Panc1 (cell line): ENCODE measurements around the gene IGF1R. TPM values are rescaled to one million over a fixed set of nuclear protein-coding genes. Genes with fewer than 3 reads are reported as not detected.

Experiments used
- ATAC-seq: fragments of 200-7000 bp; cut with Tn5 transposase; 2 replicates; pipeline ENCODE4 v1.9.1; 2020; ENCODE audit warnings: mild to moderate bottlenecking, moderate library complexity
- BruUV-seq: library from RNA; stranded (reverse); fragments of 400-500 nt; replicated peaks from 2 replicates; lab custom pipeline; 2021; lab: Mats Ljungman, UMichigan
- CTCF ChIA-PET: fragments of 300-600 bp; sonication (Branson Sonifier 250); formaldehyde crosslinking; loops from one replicate; lab custom pipeline; 2022; ENCODE audit warnings: antibody characterized with exemption; lab: Charles Lee
- POLR2A ChIA-PET: fragments of 300-600 bp; sonication (Branson Sonifier 250); formaldehyde crosslinking; loops from one replicate; lab custom pipeline; 2022; ENCODE audit warnings: antibody characterized with exemption; lab: Charles Lee
- DNase-seq: peaks from one replicate; pipeline ENCODE4 v3.0.0-alpha.2; 2010; ENCODE audit warnings: low read depth, low spot score
- H3K27ac ChIP-seq: 2 replicates; pipeline ENCODE4 v1.5.1; 2011; ENCODE audit warnings: mild to moderate bottlenecking, low read length, inconsistent platforms
- H3K27me3 ChIP-seq: fragments of 200-500 bp; sonication (Bioruptor generic); 2 replicates; pipeline ENCODE4 v1.6.0; 2014; ENCODE audit warnings: low read length, inconsistent platforms; ENCODE audit not compliant: control insufficient read depth, insufficient read depth
- H3K36me3 ChIP-seq: fragments of 200-500 bp; sonication (Bioruptor generic); 2 replicates; pipeline ENCODE4 v1.5.1; 2014; ENCODE audit warnings: inconsistent platforms, mild to moderate bottlenecking, low read length, moderate library complexity; ENCODE audit not compliant: control insufficient read depth, insufficient read depth
- H3K4me1 ChIP-seq: 2 replicates; pipeline ENCODE4 v1.5.1; 2011; ENCODE audit warnings: inconsistent platforms, mild to moderate bottlenecking, low read length, moderate library complexity; ENCODE audit not compliant: control insufficient read depth, insufficient read depth
- H3K4me3 ChIP-seq, 2 experiments: 2 replicates each; pipeline ENCODE4 v1.5.1; 2011 to 2012; ENCODE audit warnings: low read depth in 2 of 2, low read length in 2 of 2, mild to moderate bottlenecking in 2 of 2, inconsistent platforms in 1 of 2, moderate library complexity in 1 of 2
- H3K9me3 ChIP-seq: fragments of 200-500 bp; sonication (Bioruptor generic); 2 replicates; pipeline ENCODE4 v1.5.1; 2014; ENCODE audit warnings: low read depth, mild to moderate bottlenecking, inconsistent platforms, low read length, moderate library complexity; ENCODE audit not compliant: control insufficient read depth, insufficient read depth
- CTCF ChIP-seq: fragments of 450-650 bp; IDR thresholded peaks from 2 replicates; pipeline ENCODE4 v1.5.1; 2017; ENCODE audit warnings: mild to moderate bottlenecking
- POLR2AphosphoS5 ChIP-seq: IDR thresholded peaks from 2 replicates; pipeline ENCODE4 v1.6.1; 2012; ENCODE audit warnings: mild to moderate bottlenecking, low read depth, low read length, moderate library complexity
- REST ChIP-seq, 2 experiments: IDR thresholded peaks; 2 replicates each; pipeline ENCODE4 v1.6.1; 2011 to 2012; ENCODE audit warnings: low read depth in 2 of 2, control low read depth in 1 of 2, low read length in 1 of 2, mild to moderate bottlenecking in 1 of 2, moderate library complexity in 1 of 2; ENCODE audit not compliant: insufficient read depth in 1 of 2
- SIN3A ChIP-seq: IDR thresholded peaks from 2 replicates; pipeline ENCODE4 v1.6.1; 2012; ENCODE audit warnings: low read depth, mild to moderate bottlenecking, low read length, moderate library complexity, borderline replicate concordance; ENCODE audit not compliant: insufficient read depth
- TCF7L2 ChIP-seq: IDR thresholded peaks from 2 replicates; pipeline ENCODE4 v1.6.1; 2011; ENCODE audit warnings: mild to moderate bottlenecking, low read depth, low read length, inconsistent platforms
- in situ Hi-C: cut with HindIII; loops from 2 replicates; pipeline ENCODE4 v1.10.0; 2016; ENCODE audit warnings: low sequenced_read_pairs, low pct_unique_long_range_greater_than_20kb
- intact Hi-C: fragments of 100-400 bp; cut with micrococcal nuclease; formaldehyde crosslinking; loops from one replicate; pipeline ENCODE4 v1.10.0; 2022; ENCODE audit not compliant: unreplicated experiment
- total RNA-seq: library from RNA; stranded (reverse); gene quantifications from one replicate; pipeline ENCODE4 v1.2.1, GENCODE V29; 2021; ENCODE audit not compliant: unreplicated experiment

IGF1R gene
- total RNA-seq, 1 experiment from 2014 or later = 77.1 TPM

GRCh38 chr15:98689431-98689861 lies 41.1 kb downstream of the IGF1R start:
- no peak overlapping the region for H3K27ac ChIP-seq
- CTCF ChIA-PET = no interaction called here
- peaks cover 39% of the 10 kb centered on the region for H3K4me1 ChIP-seq

GRCh38 chr15:98690272-98690950 lies 42.1 kb downstream of the IGF1R start:
- BruUV-seq = no TSS peak
- no peaks in the 10 kb centered on the region for H3K27me3 ChIP-seq
- peaks cover 46% of the 10 kb centered on the region for H3K4me1 ChIP-seq
- H3K27ac ChIP-seq = no peak overlapping the region
- ChIA-PET CTCF (no interaction called here), POLR2A (no interaction called here)
- no peaks in the 10 kb centered on the region for H3K9me3 ChIP-seq
- ATAC-seq (no peak), DNase-seq (no peak)
- no peak overlapping the region for H3K4me3 ChIP-seq
- intact Hi-C loops (no loop called here), in situ Hi-C loops (no loop called here)
- no peaks in the 10 kb centered on the region for H3K36me3 ChIP-seq
- no peak for TF ChIP-seq POLR2AphosphoS5
- no peak for TF ChIP-seq CTCF
- no peak for TF ChIP-seq REST (IDR thresholded peaks at IDR 0.05; ENCODE audit: insufficient read depth in 1 of 2, low read depth in 2 of 2, low read length in 1 of 2)
- no peak for TF ChIP-seq SIN3A
- no peak for TF ChIP-seq TCF7L2

More at GRCh38 chr15:98689431-98689861, 41.1 kb downstream of the IGF1R start:
- POLR2A ChIA-PET = no interaction called here
- TF ChIP-seq REST (IDR thresholded peaks at IDR 0.05; ENCODE audit: insufficient read depth in 1 of 2, low read depth in 2 of 2, low read length in 1 of 2) = no peak
- no peak for TF ChIP-seq TCF7L2
- no peak for TF ChIP-seq CTCF
- TF ChIP-seq SIN3A = no peak
- no peak for TF ChIP-seq POLR2AphosphoS5
- no peak overlapping the region for H3K4me3 ChIP-seq
- H3K9me3 ChIP-seq = no peaks in the 10 kb centered on the region
- intact Hi-C loops = no loop called here
- no TSS peak for BruUV-seq
- no peak for DNase-seq
- no peaks in the 10 kb centered on the region for H3K27me3 ChIP-seq
- no peaks in the 10 kb centered on the region for H3K36me3 ChIP-seq
- in situ Hi-C loops = no loop called here
- ATAC-seq = no peak
